GM18951 (cell line): ENCODE measurements around the gene EWSR1.
"Not testable (repeated sequence)": the region's sequence is repeated elsewhere in the genome, so short reads cannot be mapped to it uniquely, and the experiment has no call there.

Experiments
- POLR2A ChIP-seq: IDR thresholded peaks from 4 replicates; pipeline ENCODE4 v1.6.1; 2011; ENCODE audit warnings: mild to moderate bottlenecking; ENCODE audit not compliant: insufficient read length, insufficient read depth; ENCODE audit errors: extremely low read depth
- in situ Hi-C: fragments of 300-500 bp; cut with MboI; formaldehyde crosslinking; loops from one replicate; pipeline ENCODE4 v1.12.0; 2022; ENCODE audit warnings: low sequenced_read_pairs, mixed read lengths, inconsistent platforms; ENCODE audit not compliant: unreplicated experiment

Gene EWSR1, protein sequence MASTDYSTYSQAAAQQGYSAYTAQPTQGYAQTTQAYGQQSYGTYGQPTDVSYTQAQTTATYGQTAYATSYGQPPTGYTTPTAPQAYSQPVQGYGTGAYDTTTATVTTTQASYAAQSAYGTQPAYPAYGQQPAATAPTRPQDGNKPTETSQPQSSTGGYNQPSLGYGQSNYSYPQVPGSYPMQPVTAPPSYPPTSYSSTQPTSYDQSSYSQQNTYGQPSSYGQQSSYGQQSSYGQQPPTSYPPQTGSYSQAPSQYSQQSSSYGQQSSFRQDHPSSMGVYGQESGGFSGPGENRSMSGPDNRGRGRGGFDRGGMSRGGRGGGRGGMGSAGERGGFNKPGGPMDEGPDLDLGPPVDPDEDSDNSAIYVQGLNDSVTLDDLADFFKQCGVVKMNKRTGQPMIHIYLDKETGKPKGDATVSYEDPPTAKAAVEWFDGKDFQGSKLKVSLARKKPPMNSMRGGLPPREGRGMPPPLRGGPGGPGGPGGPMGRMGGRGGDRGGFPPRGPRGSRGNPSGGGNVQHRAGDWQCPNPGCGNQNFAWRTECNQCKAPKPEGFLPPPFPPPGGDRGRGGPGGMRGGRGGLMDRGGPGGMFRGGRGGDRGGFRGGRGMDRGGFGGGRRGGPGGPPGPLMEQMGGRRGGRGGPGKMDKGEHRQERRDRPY

DNA sequence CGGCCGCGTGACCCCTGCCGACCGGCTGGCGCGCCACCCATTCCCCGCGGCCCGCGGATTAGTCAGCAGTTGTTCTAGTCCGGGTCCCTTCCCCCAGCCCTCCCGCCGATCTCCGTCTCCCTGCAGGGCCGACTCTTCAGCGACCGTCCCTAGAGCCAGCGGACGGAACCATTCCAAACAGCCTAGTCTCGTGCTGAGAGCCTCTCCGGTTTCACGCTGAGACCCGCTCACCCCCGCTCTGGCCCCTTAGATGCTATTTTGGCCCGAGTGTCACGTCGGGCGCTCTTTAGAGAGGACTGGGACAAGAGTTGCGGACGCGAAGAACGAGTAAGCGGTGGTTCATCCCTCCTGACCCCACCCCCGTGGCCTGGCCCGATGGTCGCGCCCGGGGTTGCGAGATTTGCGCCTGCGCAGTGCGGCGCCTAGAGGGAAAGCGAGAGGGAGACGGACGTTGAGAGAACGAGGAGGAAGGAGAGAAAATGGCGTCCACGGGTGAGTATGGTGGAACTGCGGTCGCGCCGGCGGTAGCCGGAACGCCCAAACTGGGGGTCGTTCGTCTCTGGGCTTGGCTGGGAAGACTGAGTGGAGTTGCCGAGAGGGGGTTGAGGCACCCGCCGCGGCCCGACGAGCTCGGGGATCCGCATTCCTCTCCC lies at the start of gene EWSR1, which contains the start of gene RHBDD3:
Gene EWSR1, plus strand, starts transcription at position 411 of the 653 bp plus-strand sequence. Its CDS starts 69 bp downstream, at position 480.
Gene RHBDD3, minus strand, starts transcription at position 124 of the 653 bp plus-strand sequence. CDS start 2,355 bp downstream, outside the sequence.
- TF ChIP-seq POLR2A: peak; percentile 62
- in situ Hi-C loops: no loop called here

DNA sequence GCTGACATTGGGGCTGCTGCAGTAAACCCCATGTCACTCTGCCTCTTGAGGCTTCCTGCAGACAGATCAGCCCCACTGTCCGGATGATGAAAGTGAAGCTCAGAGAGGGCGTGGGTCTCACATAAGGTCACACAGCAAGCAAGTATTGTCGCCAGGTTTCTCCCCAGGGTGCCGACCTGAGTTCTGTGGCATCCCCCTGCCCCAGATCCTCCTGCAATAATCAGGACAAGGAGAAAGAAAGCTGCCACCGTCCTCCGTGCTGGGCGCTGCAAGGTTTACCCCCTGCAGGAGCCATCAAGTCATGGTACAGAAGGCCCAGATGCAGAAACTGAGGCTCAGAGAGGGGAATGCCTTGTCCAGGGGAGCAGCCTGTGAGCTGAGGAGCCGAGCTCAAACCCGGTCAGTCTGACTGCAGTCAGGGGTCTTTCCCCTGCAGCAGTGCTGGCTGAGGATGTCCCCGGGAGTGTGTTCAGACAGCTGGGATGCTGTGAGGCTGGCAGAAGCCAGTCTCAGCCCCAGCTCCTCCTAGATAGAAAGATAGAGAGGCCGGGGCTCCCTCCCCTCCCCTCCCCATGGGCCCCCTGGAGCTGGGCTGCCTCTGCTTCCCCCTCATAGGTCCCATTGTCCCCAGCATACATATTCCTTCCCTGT lies 49.2 kb upstream of the EWSR1 start:
- in situ Hi-C loops: no loop called here
- TF ChIP-seq POLR2A: no peak

DNA sequence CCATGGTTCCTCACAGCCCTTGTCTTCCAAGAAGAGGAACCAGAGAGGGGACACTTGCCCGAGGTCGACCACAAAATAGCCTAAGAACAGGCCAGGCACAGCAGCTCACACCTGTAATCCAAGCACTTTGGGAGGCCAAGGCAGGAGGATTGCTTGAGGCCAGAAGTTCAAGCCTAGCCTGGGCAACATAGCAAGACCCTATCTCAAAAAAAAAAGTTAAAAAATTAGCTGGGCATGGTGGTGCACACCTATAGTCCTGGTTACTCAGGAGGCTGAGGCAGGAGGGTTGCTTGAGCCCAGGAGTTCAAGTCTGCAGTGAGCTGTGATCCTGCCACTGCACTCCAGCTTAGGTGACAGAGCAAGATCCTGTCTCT lies 48.7 kb upstream of the EWSR1 start:
- in situ Hi-C loops: not testable (repeated sequence)

DNA sequence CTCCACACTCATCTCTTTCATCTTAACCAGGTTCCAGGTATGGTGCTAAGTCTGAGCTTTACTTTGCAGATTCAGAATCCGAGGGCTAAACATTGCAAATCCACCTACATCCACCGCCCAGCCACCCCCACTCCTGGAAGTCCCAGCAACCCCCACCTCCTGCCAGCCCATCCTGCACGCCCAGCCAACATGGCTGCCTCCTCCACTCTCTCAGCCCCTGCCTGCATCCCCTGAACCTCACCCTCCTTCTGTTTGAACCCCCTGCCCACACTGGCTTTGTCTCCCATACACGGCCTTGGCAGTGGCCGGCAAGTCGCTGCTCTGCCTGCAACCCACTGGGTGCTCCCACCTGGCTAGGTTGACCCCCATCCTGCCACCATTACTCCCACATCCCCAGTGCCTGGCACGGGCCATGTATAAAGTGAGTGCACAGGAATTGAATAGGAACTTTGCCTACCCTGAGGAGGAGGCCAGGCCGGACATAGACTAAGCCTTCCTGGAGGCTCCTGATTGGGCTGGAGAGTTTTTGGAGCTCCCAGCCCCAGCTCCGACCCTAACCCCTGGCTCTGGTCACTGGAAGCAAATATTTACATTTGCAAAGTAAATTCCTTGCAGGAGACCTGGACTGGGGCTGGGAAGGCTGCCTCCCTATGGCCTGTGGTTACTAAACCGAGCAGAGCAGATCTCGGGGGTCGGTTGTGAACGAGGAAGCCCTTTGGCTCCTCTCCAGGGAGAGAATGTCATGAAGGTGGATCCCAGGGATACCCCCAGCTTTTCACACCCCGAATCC lies 48.0 kb upstream of the EWSR1 start:
- in situ Hi-C loops: no loop called here
- TF ChIP-seq POLR2A: peak; percentile 13

DNA sequence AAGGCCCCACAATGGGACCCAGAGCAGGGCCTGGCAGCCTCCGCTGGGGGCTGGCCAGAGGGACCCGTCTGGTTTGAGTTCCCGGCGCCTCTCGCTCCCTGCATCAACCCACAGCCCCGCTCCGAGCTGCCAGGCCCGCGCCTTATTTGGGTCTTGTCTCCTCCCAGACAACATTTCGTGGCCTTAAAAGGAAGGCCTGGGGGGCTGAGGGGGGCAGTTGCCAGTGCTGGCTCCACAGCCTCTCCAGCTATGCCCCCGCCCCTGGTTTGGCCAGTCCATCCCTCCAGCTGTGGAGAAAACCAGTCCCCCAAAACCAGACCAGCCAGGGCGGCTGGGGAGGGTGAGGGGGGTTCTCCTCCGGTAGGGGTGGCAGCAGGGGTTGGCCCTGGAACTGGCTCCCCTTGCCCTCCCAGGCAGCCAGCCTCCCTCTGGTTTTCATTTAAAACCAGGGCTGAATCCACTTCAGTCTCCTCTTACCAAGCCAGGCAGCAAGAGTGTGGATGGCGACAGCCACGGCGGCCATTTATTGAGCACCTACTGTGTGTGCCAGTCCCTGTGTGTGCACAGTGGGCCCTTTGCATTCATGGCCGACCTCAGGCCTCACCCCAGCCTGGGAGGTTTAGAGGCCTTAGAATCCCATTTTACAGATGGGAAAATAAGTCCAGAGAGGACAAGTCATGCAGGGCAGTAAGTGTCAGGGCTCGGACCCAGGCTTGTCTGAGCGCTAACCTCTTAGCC lies 43.8 kb upstream of the EWSR1 start:
- no peak for TF ChIP-seq POLR2A
- in situ Hi-C loops: no loop called here

DNA sequence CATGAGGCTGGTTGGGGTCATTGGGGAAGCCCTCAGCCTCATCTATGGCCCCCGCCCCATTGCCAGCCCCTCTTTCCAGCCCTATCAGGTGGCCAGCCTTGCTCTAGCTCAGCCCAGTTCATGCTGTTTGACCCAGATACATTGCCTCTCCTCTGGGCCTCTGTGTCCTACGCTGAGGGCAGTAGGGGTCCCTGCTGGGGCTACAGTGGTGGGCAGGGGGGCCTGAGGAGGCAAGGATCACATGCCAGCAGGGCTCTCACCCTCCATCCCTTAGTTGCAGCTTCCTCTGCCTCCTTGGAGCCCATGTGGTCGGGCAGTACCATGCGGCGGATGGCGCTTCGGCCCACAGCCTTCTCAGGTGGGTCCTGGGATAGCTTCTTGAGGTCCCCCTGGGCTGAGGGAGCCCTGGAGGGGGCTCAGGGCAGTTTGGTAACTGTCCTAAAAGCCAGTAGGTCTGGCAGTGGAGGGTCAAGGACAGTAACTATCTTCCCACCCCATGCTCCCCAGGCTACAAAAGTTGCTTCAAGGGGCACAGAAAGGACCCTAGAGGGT lies 43.1 kb upstream of the EWSR1 start:
- peak; percentile 20 for TF ChIP-seq POLR2A
- in situ Hi-C loops: loop anchor here (25.0 kb wide), 1 partner anchor 363 kb away; no protein-coding TSS in a partner anchor

DNA sequence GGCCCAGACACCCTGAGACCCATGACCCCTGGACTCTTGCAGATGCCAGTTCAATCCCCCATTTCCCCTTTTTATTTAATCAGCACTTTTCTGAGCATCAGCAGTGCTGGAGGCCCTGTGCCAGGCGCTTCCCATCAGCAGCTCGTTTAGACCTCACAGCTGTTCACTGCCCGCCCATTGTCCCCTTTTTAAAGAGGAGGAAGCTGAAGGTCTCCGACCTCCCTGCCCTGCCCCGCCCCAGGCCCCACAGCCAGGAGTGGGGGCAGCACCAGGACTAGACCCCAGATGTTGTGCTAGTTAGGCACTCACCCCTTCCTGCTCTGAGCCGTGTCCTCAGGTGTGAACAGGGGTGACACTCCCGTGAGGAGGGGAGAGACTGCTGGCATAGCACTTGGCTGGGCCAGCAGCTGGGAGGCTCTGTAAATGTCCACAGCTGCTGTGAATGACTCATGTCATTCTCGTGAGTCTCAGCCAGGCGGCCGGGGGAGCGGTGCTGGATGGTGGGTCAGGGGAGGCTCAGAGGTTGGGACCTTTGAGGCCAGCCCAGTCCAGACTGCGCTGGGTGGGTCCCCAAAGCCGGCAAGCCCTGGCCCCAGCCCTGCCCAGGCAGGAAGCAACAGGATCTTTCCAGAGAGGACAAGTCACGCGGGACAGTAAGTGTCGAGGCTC lies 42.5 kb upstream of the EWSR1 start:
- no peak for TF ChIP-seq POLR2A
- in situ Hi-C loops: loop anchor here (25.0 kb wide), 1 partner anchor 363 kb away; no protein-coding TSS in a partner anchor

DNA sequence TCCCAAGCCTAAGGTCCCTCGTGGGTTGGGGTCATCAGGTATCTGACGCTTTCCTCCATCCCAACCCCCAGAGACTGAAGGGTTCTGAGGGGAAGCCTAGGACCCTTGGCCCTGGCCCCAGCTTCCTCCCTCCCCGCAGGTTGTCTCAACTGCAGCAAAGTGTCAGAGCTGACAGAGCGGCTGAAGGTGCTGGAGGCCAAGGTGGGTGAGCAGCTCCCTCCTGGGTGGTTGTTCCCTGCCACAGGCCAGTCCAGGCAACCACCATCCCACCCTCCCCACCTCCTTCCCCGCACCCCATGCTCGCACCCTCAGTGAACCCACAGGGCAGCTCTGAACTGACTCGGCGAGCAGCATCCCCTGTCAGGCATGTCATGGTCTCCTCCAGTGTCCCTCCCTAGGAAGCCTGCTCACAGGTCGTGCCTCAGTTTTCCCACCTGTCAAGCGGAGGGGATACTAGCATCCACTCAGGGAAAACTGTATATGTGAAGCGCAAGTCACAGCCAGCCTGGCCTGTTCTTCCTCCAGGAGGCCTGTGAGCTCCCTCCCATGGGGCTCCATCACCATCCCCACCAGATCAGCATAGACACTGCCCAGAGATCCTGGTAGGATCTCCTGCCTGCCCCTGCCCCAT lies 41.6 kb upstream of the EWSR1 start:
- in situ Hi-C loops: loop anchor here (25.0 kb wide), 1 partner anchor 364 kb away; no protein-coding TSS in a partner anchor
- TF ChIP-seq POLR2A: no peak

DNA sequence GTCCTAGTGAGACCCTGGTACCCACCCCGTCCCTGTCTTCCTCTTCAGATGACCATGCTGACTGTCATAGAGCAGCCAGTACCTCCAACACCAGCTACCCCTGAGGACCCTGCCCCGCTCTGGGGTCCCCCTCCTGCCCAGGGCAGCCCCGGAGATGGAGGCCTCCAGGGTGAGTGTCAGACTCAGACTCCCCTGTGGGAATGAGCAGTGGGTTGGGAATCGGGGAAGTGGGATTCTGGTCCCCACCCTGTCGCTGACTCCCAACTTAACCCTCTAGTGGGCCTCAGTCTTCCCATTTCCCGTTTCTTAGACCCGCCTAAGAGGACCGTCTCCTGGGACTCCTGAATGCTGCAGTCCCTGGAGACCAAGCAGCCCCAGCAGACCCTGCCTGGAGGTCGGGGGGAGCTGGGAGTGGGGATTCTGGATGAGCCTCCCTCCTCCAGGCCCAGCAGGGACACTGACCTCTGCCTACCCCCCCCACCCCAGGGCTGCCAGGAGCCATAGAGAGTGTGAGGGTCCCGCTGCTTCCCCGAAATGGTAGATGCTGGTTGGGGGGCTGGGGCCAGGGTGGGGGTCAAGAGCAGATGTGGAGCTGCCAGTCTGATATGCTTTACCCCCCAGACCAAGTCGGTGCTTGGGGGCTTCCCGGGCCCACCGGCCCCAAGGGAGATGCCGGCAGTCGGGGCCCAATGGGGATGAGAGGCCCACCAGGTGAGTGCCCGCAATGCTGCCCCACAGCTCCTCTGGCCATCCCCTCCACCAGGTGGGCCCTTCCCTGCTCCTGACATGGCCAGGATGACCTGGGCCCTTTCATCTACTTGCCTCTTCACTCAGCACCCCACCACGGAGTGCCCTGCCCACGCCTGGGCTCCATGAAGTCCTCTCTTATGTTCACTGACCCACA lies 36.8 kb upstream of the EWSR1 start:
- in situ Hi-C loops: loop anchor here (25.0 kb wide), 1 partner anchor 369 kb away; no protein-coding TSS in a partner anchor
- peak; percentile 21 for TF ChIP-seq POLR2A
